Measurements from ENCODE around the gene PMS2.

Gene PMS2

DNA sequence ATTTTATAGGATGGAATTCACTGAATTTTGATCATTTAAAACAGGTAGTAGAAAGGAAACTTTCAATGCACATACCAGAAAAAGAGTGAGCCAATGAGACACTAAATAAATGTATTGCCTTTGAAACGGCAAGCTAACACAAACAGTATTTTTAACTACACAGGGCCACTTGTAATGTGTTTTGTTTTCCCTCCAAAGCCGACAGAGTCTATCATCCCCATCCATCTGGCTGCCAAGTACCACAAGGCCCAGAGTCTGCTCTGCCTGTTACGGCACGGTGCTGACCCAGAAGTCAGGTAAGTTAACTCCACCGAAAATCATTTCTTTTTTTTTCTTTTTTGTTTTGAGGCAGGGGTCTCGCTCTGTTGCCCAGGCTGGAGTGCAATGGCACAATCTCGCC lies 23.8 kb upstream of the PMS2 start:
- peaks cover 87% of the 10 kb centered on the region for H3K36me3 ChIP-seq (ENCODE audit: control insufficient read depth, low read length)
- peaks cover 12% of the 10 kb centered on the region; the same call in 1 of the 2 replicates for H3F3A ChIP-seq (ENCODE audit: control insufficient read depth, insufficient read depth)
- H3K4me2 ChIP-seq (ENCODE audit: low read length), result no peak overlapping the region
- H3K4me1 ChIP-seq (ENCODE audit: control insufficient read depth, low read length), result no peaks in the 10 kb centered on the region
- H3K27ac ChIP-seq (ENCODE audit: low read depth, low read length), result no peak overlapping the region
- no peak overlapping the region for H3K4me3 ChIP-seq (ENCODE audit: low read length)
- no peaks in the 10 kb centered on the region for H3K9me2 ChIP-seq (replicated peaks; ENCODE audit: control insufficient read depth, low read length)
- H3K27me3 ChIP-seq (ENCODE audit: control insufficient read depth, low read length), result no peaks in the 10 kb centered on the region
- H4K20me1 ChIP-seq (ENCODE audit: control insufficient read depth, insufficient read depth, low read depth, low read length), result peaks cover 10% of the 10 kb centered on the region; the same call in 1 of the 2 replicates
- TF ChIP-seq EZH2phosphoT487 (IDR thresholded peaks at IDR 0.05; ENCODE audit: borderline replicate concordance, low read length), result no peak
- TF ChIP-seq, protein P1, sequence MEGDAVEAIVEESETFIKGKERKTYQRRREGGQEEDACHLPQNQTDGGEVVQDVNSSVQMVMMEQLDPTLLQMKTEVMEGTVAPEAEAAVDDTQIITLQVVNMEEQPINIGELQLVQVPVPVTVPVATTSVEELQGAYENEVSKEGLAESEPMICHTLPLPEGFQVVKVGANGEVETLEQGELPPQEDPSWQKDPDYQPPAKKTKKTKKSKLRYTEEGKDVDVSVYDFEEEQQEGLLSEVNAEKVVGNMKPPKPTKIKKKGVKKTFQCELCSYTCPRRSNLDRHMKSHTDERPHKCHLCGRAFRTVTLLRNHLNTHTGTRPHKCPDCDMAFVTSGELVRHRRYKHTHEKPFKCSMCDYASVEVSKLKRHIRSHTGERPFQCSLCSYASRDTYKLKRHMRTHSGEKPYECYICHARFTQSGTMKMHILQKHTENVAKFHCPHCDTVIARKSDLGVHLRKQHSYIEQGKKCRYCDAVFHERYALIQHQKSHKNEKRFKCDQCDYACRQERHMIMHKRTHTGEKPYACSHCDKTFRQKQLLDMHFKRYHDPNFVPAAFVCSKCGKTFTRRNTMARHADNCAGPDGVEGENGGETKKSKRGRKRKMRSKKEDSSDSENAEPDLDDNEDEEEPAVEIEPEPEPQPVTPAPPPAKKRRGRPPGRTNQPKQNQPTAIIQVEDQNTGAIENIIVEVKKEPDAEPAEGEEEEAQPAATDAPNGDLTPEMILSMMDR (IDR thresholded peaks at IDR 0.05; ENCODE audit: low read depth, low read length, poor library complexity, severe bottlenecking), result no peak
- H3K79me2 ChIP-seq (ENCODE audit: control insufficient read depth, low read length), result peaks cover 4% of the 10 kb centered on the region
- H3K9me3 ChIP-seq (ENCODE audit: control insufficient read depth, insufficient read depth, low read length), result no peaks in the 10 kb centered on the region

DNA sequence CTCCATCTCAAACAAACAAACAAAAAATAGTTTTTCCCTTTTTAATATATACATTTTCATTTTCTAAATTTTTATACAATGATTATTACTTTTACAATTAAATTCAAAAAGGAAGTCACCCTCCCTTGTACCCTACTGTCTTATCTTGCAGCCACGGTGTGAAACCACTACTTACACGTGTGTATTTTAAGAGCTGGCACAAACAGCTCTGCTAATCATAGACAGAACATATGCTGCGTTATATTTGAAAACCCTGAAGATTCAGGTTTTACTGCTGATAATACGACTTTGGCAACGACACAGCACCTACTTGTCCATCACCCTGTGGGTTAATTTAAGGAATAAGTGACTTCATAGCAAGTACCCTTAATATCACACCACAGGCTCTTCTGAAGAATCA lies 23.3 kb upstream of the PMS2 start:
- Histone ChIP-seq H3K27me3 (ENCODE audit: control insufficient read depth, low read length) (no peaks in the 10 kb centered on the region), H3K4me2 (ENCODE audit: low read length) (no peak overlapping the region), H3K79me2 (ENCODE audit: control insufficient read depth, low read length) (peaks cover 4% of the 10 kb centered on the region), H3K9me2 (replicated peaks; ENCODE audit: control insufficient read depth, low read length) (no peaks in the 10 kb centered on the region), H4K20me1 (ENCODE audit: control insufficient read depth, insufficient read depth, low read depth, low read length) (peaks cover 10% of the 10 kb centered on the region; the same call in 1 of the 2 replicates), H3K4me3 (ENCODE audit: low read length) (no peak overlapping the region), H3K36me3 (ENCODE audit: control insufficient read depth, low read length) (peaks cover 87% of the 10 kb centered on the region), H3K4me1 (ENCODE audit: control insufficient read depth, low read length) (no peaks in the 10 kb centered on the region; the same call in 1 of the 2 replicates), H3K27ac (ENCODE audit: low read depth, low read length) (no peak overlapping the region), H3F3A (ENCODE audit: control insufficient read depth, insufficient read depth) (peaks cover 15% of the 10 kb centered on the region; the same call in 1 of the 2 replicates), H3K9me3 (ENCODE audit: control insufficient read depth, insufficient read depth, low read length) (no peaks in the 10 kb centered on the region)
- TF ChIP-seq EZH2phosphoT487 (IDR thresholded peaks at IDR 0.05; ENCODE audit: borderline replicate concordance, low read length), result no peak

DNA sequence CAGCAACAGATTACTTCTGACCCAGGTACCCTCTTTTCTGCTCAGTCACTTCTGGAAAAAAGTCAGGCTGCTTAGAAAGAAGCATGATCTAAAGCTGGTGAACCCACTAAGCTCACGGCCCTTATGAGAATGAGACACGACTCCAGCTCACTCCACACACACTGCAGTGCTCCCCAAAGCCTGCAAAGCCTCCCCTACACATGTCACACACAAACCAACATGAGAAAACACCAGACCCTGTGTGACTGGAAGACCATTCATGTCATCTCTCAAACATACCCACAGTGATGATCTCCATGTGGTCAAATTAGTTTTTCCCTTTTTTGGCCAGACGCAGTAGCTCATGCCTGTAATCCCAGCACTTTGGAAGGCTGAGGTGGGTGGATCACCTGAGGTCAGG lies 22.7 kb upstream of the PMS2 start:
- Histone ChIP-seq H3K36me3 (ENCODE audit: control insufficient read depth, low read length) (peaks cover 87% of the 10 kb centered on the region), H3K27ac (ENCODE audit: low read depth, low read length) (no peak overlapping the region), H3K9me3 (ENCODE audit: control insufficient read depth, insufficient read depth, low read length) (no peaks in the 10 kb centered on the region)

DNA sequence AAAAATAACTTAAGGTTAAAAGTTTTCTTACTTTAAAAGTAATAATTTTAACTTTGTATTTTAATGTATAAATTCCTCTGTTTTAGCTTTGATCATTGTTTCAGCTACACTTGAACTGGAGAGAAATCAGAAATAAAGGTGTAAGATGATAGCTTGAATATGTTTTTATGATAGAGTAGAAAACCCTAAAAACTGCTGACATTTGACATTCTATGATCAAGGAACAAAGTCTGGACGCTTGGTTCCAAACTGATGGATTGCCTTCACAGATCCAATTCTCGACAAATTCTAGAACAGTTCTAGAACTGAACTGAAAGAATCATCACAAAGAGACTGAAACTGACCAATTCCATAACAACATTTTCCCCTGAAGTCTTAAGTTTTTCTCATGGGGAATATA lies 22.1 kb upstream of the PMS2 start, which contains the start of gene ANKRD61:
TSS of gene ANKRD61 (plus strand) at position 389 of the 400 bp plus-strand sequence. CDS start at position 389, 0 bp downstream.
- peaks cover 15% of the 10 kb centered on the region; the same call in 1 of the 2 replicates for H3F3A ChIP-seq (ENCODE audit: control insufficient read depth, insufficient read depth)
- no peak within 1 kb of the TSS for H3K4me3 ChIP-seq (ENCODE audit: low read length)
- peaks cover 87% of the 10 kb centered on the region for H3K36me3 ChIP-seq (ENCODE audit: control insufficient read depth, low read length)
- H3K4me1 ChIP-seq (ENCODE audit: control insufficient read depth, low read length), result peaks cover 11% of the 10 kb centered on the region
- no peaks in the 10 kb centered on the region for H3K9me3 ChIP-seq (ENCODE audit: control insufficient read depth, insufficient read depth, low read length)
- H3K27me3 ChIP-seq (ENCODE audit: control insufficient read depth, low read length), result no peaks in the 10 kb centered on the region
- no peaks in the 10 kb centered on the region for H3K9me2 ChIP-seq (replicated peaks; ENCODE audit: control insufficient read depth, low read length)
- no peak for TF ChIP-seq EZH2phosphoT487 (IDR thresholded peaks at IDR 0.05; ENCODE audit: borderline replicate concordance, low read length)
- TF ChIP-seq, protein P1 (IDR thresholded peaks at IDR 0.05; ENCODE audit: low read depth, low read length, poor library complexity, severe bottlenecking), result no peak
- no peak within 1 kb of the TSS for H3K27ac ChIP-seq (ENCODE audit: low read depth, low read length)
- peaks cover 15% of the 10 kb centered on the region for H4K20me1 ChIP-seq (ENCODE audit: control insufficient read depth, insufficient read depth, low read depth, low read length)
- H3K79me2 ChIP-seq (ENCODE audit: control insufficient read depth, low read length), result peaks cover 9% of the 10 kb centered on the region
- H3K4me2 ChIP-seq (ENCODE audit: low read length), result no peak within 1 kb of the TSS

More for the DNA sequence above, 22.7 kb upstream of the PMS2 start:
- H3K9me2 ChIP-seq (replicated peaks; ENCODE audit: control insufficient read depth, low read length), result no peaks in the 10 kb centered on the region
- H3K4me2 ChIP-seq (ENCODE audit: low read length), result no peak overlapping the region
- H3K79me2 ChIP-seq (ENCODE audit: control insufficient read depth, low read length), result peaks cover 4% of the 10 kb centered on the region
- peaks cover 5% of the 10 kb centered on the region for H3K4me1 ChIP-seq (ENCODE audit: control insufficient read depth, low read length)
- no peaks in the 10 kb centered on the region for H3K27me3 ChIP-seq (ENCODE audit: control insufficient read depth, low read length)
- peaks cover 15% of the 10 kb centered on the region; the same call in 1 of the 2 replicates for H3F3A ChIP-seq (ENCODE audit: control insufficient read depth, insufficient read depth)
- H3K4me3 ChIP-seq (ENCODE audit: low read length), result no peak overlapping the region
- H4K20me1 ChIP-seq (ENCODE audit: control insufficient read depth, insufficient read depth, low read depth, low read length), result peaks cover 10% of the 10 kb centered on the region; the same call in 1 of the 2 replicates
- TF ChIP-seq, protein P1 (IDR thresholded peaks at IDR 0.05; ENCODE audit: low read depth, low read length, poor library complexity, severe bottlenecking), result no peak
- no peak for TF ChIP-seq EZH2phosphoT487 (IDR thresholded peaks at IDR 0.05; ENCODE audit: borderline replicate concordance, low read length)
